Stimulated activated CD8-positive, alpha-beta memory T cell treated with anti-CD3 and anti-CD28 coated beads, Interleukin-2, amount 100 ng/mL, for 1 hour (primary cell): Measurements from ENCODE around the gene TUBE1.
A peak's percentile ranks its signal among the peaks of the same experiment; 100 is the strongest.

ENCODE experiments used
- DNase-seq, 2 donors: peaks; one replicate each; pipeline ENCODE4 v3.0.0-alpha.2; 2020; ENCODE audit warnings: low read depth in 2 of 2

Gene TUBE1

GRCh38 chr6:112036088-112036637 is 51.1 kb downstream of the TUBE1 start:
- no peak for DNase-seq

- no peak for DNase-seq
Measured at GRCh38 chr6:112034616-112034995, 52.7 kb downstream of the TUBE1 start.

- DNase-seq: no peak
Measured at GRCh38 chr6:112033791-112034615, 53.3 kb downstream of the TUBE1 start.

GRCh38 chr6:112032728-112033127 is 54.6 kb downstream of the TUBE1 start:
- no peak for DNase-seq

GRCh38 chr6:112031960-112032359 is 55.3 kb downstream of the TUBE1 start:
- no peak for DNase-seq

GRCh38 chr6:112030961-112031660 is 56.2 kb downstream of the TUBE1 start:
- no peak for DNase-seq

GRCh38 chr6:112030206-112030960 is 56.9 kb downstream of the TUBE1 start:
- no peak for DNase-seq

- peak; percentile 27 to 36 for DNase-seq
Measured at GRCh38 chr6:112029045-112029822, 58.0 kb downstream of the TUBE1 start.

- peak in 1 of 2 donors; percentile 4 for DNase-seq
Measured at GRCh38 chr6:112027942-112028674, 59.2 kb downstream of the TUBE1 start.

GRCh38 chr6:112026933-112027332 is 60.3 kb downstream of the TUBE1 start:
- no peak for DNase-seq

- no peak for DNase-seq
Measured at GRCh38 chr6:112024464-112024863, 62.8 kb downstream of the TUBE1 start.

GRCh38 chr6:112022749-112023148 is 64.5 kb downstream of the TUBE1 start:
- no peak for DNase-seq

GRCh38 chr6:112021691-112022310 is 65.5 kb downstream of the TUBE1 start:
- DNase-seq: no peak
